ENCODE results near the gene WDR88.

The WDR88 gene

DNA sequence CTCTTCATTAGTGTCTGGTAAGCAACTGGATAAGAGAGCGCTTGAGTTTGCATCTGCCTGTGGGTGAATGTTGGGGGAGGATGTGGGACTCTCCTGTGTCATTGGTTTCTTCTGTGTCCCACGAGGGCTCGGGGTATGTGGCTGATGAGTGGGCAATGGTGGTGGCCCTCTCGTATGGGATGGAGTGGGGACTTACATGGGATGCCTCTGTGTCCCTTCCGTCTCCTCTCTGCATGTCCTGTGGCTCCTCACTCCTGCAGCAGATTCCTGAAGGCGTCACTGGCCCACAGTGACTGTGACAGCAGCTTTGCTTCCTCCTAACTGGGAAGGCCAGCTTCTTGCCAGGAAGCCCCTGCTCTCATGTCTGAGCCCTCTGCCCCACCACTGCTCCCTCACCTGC is 59.6 kb downstream of the WDR88 start:
- Histone ChIP-seq H3K4me3 (no peak overlapping the region), H3K27ac (no peak overlapping the region)
- DNase-seq (ENCODE audit: low spot score), result no peak
- TF ChIP-seq CTCF (IDR thresholded peaks at IDR 0.05), result no peak

- Histone ChIP-seq H3K27ac (no peak overlapping the region), H3K4me3 (no peak overlapping the region)
- no peak for DNase-seq (ENCODE audit: low spot score)
- no peak for TF ChIP-seq CTCF (IDR thresholded peaks at IDR 0.05)
Measured at GRCh38 chr19:33192010-33192409, 60.1 kb downstream of the WDR88 start.

DNA sequence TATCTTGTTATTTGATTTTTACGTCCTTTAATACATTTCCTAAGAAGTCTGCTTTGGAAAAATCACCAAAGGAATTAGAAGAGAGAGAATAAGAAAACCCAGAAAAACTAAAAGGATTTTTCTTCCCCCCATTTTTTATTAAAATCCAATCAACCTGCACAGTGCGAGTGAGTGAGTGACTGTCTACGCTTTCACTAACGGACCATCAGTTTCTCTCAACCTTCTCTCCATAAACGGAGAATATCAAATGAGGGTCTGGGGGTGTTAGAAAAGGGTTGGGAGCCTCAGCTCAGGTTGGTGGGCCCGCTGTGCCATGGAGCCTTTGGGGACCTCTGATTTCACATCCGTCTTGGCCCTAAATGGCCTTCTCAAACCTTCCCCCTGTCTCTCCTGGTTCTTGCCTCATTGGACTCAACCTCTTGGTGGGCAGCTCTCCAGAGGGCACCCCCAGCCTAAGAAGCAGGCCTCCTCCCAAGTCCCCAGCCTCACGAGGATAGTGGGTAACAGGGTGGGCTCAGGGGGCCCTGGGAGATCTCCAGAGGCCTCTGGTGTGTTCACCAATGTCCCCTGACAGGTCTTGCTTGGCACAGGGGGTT is 61.5 kb downstream of the WDR88 start:
- Histone ChIP-seq H3K4me3 (peak overlapping the region; percentile 75), H3K27ac (no peak overlapping the region)
- TF ChIP-seq CTCF (IDR thresholded peaks at IDR 0.05), result no peak

DNA sequence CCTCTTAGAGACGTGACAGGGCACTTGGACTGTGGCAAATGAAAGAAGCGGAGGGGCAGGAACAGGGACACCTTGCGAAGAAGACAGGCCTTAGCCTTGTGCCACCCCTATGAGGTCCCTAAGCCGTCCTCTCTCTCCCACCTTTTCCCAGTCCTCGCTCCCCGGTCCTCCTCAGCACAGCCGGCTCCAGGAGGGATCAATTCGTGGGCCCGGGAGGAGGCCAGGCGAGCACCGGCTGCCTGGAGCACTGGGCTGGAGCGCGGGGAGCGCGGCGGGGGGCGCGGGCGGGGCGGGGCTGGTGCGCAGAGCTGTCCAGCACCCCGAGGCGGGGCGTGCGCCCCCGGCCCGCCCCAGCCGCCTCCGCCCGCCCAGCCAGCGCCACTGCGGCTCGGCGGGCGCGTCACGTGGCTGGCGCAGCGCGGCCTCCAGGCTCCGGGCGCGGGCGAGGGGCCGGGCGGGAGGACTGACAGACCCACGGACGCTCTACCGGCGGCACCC is 62.0 kb downstream of the WDR88 start, which contains the start of gene LRP3:
Gene LRP3, plus strand, starts transcription at position 466 of the 498 bp plus-strand sequence. CDS start 456 bp downstream, outside the sequence.
- no peak for DNase-seq (ENCODE audit: low spot score)
- H3K4me3 ChIP-seq, result peak within 1 kb of the TSS; percentile 75
- H3K27ac ChIP-seq, result peak within 1 kb of the TSS in 1 of 2 donors; percentile 68
- TF ChIP-seq CTCF (IDR thresholded peaks at IDR 0.05), result no peak

More for the DNA sequence above, 61.5 kb downstream of the WDR88 start:
- no peak for DNase-seq (ENCODE audit: low spot score)

DNA sequence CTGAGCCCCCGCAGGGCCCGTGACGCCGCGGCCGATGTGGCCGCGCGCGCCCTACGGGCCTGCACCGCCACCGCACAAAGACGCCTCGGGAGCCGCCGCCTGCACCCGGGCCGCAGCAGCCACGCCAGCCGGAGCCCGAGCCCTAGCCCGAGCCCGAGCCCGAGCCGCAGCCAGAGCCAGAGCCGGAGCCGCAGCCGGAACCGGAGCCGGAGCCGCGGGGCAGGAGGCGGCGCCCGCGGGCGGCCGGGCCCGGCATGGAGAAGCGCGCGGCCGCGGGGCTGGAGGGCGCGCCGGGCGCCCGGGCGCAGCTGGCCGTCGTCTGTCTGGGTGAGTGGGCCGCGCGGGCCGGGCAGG is 62.6 kb downstream of the WDR88 start:
- Histone ChIP-seq H3K4me3 (peak overlapping the region; percentile 75), H3K27ac (peak overlapping the region in 1 of 2 donors; percentile 68)
- DNase-seq (ENCODE audit: low spot score), result no peak
- no peak for TF ChIP-seq CTCF (IDR thresholded peaks at IDR 0.05)

GRCh38 chr19:33194886-33195644 is 63.2 kb downstream of the WDR88 start:
- DNase-seq (ENCODE audit: low spot score), result no peak
- Histone ChIP-seq H3K27ac (peak overlapping the region in 1 of 2 donors; percentile 68), H3K4me3 (peak overlapping the region; percentile 75)
- no peak for TF ChIP-seq CTCF (IDR thresholded peaks at IDR 0.05)
